Activated T-cell treated with anti-CD3 and anti-CD28 coated beads, Interleukin-2, amount 50 U/mL, for 72 hours (primary cell): ENCODE results near the gene FUZ. TPM values are rescaled to one million over a fixed set of nuclear protein-coding genes. Genes with fewer than 3 reads are reported as not detected.
"Not testable (repeated sequence)": the region's sequence is repeated elsewhere in the genome, so short reads cannot be mapped to it uniquely, and the experiment has no call there.

Experiments
- ATAC-seq, 2 donors: fragments of 150-1000 bp; cut with Tn5 transposase; replicated peaks in 1 of 2; 2 replicates each; pipeline ENCODE4 v1.10.0; 2021; ENCODE audit warnings: moderate library complexity in 2 of 2, mild to moderate bottlenecking in 1 of 2
- DNase-seq, 2 donors: peaks; one replicate each; pipeline ENCODE4 v3.0.0; 2021 to 2022; ENCODE audit warnings: mixed read lengths in 1 of 2
- H3K27ac Mint-ChIP-seq: one replicate; pipeline ENCODE4 v1.8.0; 2022; ENCODE audit warnings: mild to moderate bottlenecking, moderate library complexity, mixed read lengths
- H3K27me3 Mint-ChIP-seq: one replicate; pipeline ENCODE4 v1.8.0; 2022; ENCODE audit warnings: low read depth, mixed read lengths
- H3K36me3 Mint-ChIP-seq, 2 donors: one replicate each; pipeline ENCODE4 v1.8.0; 2022; ENCODE audit warnings: mixed read lengths in 2 of 2, mild to moderate bottlenecking in 1 of 2; ENCODE audit not compliant: insufficient read depth in 2 of 2
- H3K4me1 Mint-ChIP-seq: one replicate; pipeline ENCODE4 v1.8.0; 2022; ENCODE audit warnings: low read depth, mixed read lengths
- H3K4me3 Mint-ChIP-seq, 2 donors: one replicate each; pipeline ENCODE4 v1.8.0; 2022; ENCODE audit warnings: mild to moderate bottlenecking in 2 of 2, mixed read lengths in 2 of 2, moderate library complexity in 2 of 2
- H3K9me3 Mint-ChIP-seq, 2 donors: one replicate each; pipeline ENCODE4 v1.8.0; 2022; ENCODE audit warnings: mixed read lengths in 2 of 2
- total RNA-seq, 2 donors: library from RNA; stranded (reverse); gene quantifications; one replicate each; pipeline ENCODE4 v1.2.3, GENCODE V29; 2022

The FUZ gene
- total RNA-seq, 2 donors from 2014 or later, result 24.7 to 37.3 TPM

DNA sequence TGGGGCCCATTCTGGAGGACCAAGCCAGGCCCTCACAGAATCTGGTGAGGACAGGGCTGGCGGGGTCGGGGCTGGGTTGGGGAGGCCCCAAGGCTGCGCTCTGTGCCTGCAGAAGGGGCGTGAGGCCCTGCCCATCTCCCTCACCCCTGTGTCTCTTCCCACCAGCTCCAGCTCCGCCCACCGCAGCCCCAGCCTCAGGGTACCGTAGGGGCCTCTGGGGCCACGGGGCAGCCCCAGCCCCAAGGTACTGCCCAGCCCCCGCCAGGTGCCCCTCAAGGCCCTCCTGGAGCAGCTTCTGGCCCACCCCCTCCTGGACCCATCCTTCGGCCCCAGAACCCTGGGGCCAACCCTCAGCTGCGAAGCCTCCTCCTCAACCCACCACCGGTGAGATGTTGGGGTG is 22.5 kb upstream of the FUZ start:
- DNase-seq, result no peak
- Mint-ChIP-seq H3K36me3 (peaks cover 0 to 7% of the 10 kb centered on the region in 2 donors), H3K4me3 (no peak overlapping the region), H3K27ac (no peak overlapping the region), H3K9me3 (no peaks in the 10 kb centered on the region), H3K4me1 (no peaks in the 10 kb centered on the region), H3K27me3 (no peaks in the 10 kb centered on the region)
- ATAC-seq, result no peak

DNA sequence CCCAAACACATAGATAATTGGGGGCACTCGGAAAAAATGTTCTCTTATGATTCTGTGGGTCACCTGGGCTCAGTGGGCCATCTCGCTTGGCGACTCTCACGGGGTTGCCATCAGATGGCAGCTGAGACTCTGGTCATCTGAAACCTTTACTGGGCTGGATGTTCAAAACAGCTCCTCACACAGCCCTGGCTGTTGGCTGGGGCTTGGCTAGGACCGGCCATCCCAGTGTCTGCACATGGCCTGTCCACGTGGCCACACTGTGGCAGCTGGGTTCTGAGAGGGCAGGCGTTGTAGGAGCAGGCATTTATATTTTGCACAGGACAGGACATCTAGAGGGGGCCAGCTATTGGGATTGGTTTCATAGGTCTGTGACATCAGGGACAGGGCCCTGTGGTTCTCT is 20.5 kb upstream of the FUZ start:
- Mint-ChIP-seq H3K36me3 (peaks cover 0 to 2% of the 10 kb centered on the region in 2 donors), H3K27ac (no peak overlapping the region)
- no peak for ATAC-seq

DNA sequence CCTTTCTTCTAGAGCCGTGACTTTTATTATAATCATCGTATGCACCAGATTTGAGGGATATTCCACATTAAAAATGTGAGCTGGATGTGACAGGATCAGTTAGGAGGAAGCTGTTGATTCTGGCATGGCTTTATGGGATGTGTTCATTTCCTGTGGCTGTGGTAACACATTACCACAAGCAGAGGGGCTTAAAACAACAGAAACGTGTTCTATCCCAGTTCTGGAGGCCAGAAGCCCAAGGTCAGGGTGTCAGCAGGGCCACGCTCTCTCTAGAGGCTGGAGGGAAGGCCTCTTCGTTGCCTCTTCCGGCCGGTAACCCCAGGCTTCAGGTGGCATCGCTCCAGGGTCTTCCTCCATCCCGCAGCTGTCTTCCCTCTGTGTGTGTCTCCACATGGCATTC is 19.5 kb upstream of the FUZ start:
- DNase-seq (no peak), ATAC-seq (no peak)
- H3K4me3 Mint-ChIP-seq, result no peak overlapping the region
- H3K27me3 Mint-ChIP-seq, result no peaks in the 10 kb centered on the region
- H3K27ac Mint-ChIP-seq, result no peak overlapping the region
- peaks cover 0 to 2% of the 10 kb centered on the region in 2 donors for H3K36me3 Mint-ChIP-seq
- H3K9me3 Mint-ChIP-seq, result no peaks in the 10 kb centered on the region
- H3K4me1 Mint-ChIP-seq, result no peaks in the 10 kb centered on the region

More for the DNA sequence above, 20.5 kb upstream of the FUZ start:
- no peaks in the 10 kb centered on the region for H3K9me3 Mint-ChIP-seq
- no peak for DNase-seq
- H3K4me3 Mint-ChIP-seq, result no peak overlapping the region
- no peaks in the 10 kb centered on the region for H3K27me3 Mint-ChIP-seq
- no peaks in the 10 kb centered on the region for H3K4me1 Mint-ChIP-seq

DNA sequence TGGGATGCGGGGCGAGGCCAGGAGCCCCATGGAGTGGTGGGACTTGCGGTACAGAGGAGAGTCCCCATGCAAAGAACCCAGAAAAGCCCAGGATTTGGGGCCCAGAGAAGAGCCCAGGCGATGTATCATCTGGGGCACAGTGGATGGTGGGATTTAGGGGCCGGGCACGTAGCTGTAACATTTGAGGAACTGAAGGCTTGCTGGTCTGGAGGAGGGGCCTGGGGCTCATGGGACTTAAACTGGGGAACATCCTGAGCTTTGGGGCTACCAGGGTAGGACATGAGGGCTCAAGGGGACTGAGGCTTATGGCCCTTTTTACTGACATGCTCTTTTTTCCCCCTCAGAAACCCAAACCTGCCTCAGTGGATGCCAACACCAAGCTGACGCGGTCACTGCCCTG is 18.5 kb upstream of the FUZ start:
- ATAC-seq (no peak), DNase-seq (no peak)
- H3K4me1 Mint-ChIP-seq, result no peaks in the 10 kb centered on the region
- peaks cover 0 to 2% of the 10 kb centered on the region in 2 donors for H3K36me3 Mint-ChIP-seq
- no peaks in the 10 kb centered on the region for H3K27me3 Mint-ChIP-seq
- H3K27ac Mint-ChIP-seq, result no peak overlapping the region
- H3K9me3 Mint-ChIP-seq, result no peaks in the 10 kb centered on the region
- no peak overlapping the region for H3K4me3 Mint-ChIP-seq

DNA sequence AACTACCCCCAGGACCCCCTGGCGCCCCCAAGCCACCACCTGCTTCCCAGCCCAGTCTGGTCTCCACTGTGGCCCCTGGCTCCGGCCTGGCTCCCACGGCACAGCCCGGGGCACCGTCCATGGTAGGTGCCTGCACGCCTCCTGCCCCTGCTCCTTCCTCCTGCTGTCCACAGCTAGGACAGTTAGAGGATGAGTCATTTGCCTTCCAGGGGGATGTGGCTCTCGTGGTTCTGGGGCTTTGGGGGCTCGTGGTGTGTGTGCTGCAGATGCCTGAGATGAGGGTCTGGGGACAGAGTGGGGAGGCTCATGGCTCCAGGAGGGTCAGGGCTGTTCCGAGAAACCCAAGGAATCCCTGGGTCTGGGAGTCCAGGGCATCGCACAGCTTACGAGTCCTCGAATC is 17.7 kb upstream of the FUZ start:
- no peaks in the 10 kb centered on the region for H3K4me1 Mint-ChIP-seq
- no peak overlapping the region for H3K27ac Mint-ChIP-seq
- no peak overlapping the region for H3K4me3 Mint-ChIP-seq
- ATAC-seq, result no peak
- H3K9me3 Mint-ChIP-seq, result no peaks in the 10 kb centered on the region
- no peaks in the 10 kb centered on the region for H3K27me3 Mint-ChIP-seq
- H3K36me3 Mint-ChIP-seq, result peaks cover 0 to 2% of the 10 kb centered on the region in 2 donors
- DNase-seq, result no peak

DNA sequence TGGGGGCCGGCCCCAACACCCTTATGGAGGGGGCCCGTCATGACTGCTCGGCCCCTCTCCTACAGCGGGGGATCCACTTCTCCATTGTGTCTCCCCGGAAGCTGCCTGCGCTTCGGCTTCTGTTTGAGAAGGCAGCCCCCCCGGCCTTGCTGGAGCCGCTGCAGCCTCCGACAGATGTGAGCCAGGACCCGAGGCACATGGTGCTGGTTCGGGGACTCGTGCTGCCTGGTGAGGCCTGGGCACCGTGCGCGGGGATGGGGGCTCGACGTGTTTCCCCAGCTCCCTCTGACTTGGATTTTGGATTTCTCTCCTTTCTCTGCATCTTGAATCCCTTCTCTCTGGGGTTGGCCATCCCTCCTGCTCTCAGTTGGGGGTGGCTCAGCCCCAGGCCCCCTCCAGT is 16.6 kb upstream of the FUZ start:
- peaks cover 0 to 2% of the 10 kb centered on the region in 2 donors for H3K36me3 Mint-ChIP-seq
- no peaks in the 10 kb centered on the region for H3K4me1 Mint-ChIP-seq
- no peaks in the 10 kb centered on the region for H3K27me3 Mint-ChIP-seq
- ATAC-seq (no peak), DNase-seq (no peak)
- no peak overlapping the region for H3K4me3 Mint-ChIP-seq
- no peak overlapping the region for H3K27ac Mint-ChIP-seq
- no peaks in the 10 kb centered on the region for H3K9me3 Mint-ChIP-seq

DNA sequence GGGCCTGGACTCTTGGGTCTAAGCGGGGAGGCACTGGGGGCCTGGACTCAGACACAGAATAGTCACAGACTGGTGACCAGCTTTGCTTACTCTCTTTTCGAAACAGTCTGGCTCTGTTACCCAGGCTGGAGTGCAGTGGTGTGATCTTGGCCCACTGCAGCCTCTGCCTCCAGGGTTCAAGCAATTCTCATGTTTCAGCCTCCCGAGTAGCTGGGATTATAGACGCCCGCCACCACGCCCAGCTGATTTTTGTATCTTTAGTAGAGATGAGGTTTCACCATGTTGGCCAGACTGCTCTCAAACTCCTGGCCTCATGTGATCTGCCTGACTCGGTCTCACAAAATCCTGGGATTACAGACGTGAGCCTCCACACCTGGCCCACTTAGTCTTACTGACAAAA is 16.1 kb upstream of the FUZ start:
- no peak for ATAC-seq
- Mint-ChIP-seq H3K27me3 (no peaks in the 10 kb centered on the region), H3K36me3 (peaks cover 0 to 3% of the 10 kb centered on the region in 2 donors), H3K4me3 (no peak overlapping the region), H3K27ac (no peak overlapping the region), H3K4me1 (no peaks in the 10 kb centered on the region), H3K9me3 (no peaks in the 10 kb centered on the region)
- DNase-seq, result no peak

DNA sequence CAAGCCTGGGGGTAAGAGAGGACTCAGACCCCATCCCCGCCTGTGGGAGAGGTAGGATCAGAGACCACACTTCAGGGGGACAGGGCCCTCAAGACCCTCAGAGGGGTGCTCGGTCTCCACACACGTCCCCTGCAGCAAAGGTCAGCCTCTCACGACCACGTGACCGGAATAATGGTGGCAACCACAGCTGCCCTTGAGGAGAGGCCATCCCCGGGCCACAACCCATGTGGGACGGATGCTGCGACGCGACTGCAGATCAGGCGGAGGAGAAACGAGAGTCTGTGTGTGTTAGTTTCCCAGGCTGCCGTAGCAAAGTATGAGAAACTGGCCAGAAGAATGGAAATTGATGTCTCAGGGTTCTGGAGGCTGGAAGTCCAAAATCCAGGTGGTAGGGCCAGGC is 13.9 kb upstream of the FUZ start:
- H3K27ac Mint-ChIP-seq, result no peak overlapping the region
- DNase-seq (no peak), ATAC-seq (no peak)
- H3K4me1 Mint-ChIP-seq, result no peaks in the 10 kb centered on the region
- peaks cover 0 to 2% of the 10 kb centered on the region in 2 donors for H3K36me3 Mint-ChIP-seq
- no peak overlapping the region for H3K4me3 Mint-ChIP-seq
- H3K9me3 Mint-ChIP-seq, result no peaks in the 10 kb centered on the region
- H3K27me3 Mint-ChIP-seq, result no peaks in the 10 kb centered on the region

DNA sequence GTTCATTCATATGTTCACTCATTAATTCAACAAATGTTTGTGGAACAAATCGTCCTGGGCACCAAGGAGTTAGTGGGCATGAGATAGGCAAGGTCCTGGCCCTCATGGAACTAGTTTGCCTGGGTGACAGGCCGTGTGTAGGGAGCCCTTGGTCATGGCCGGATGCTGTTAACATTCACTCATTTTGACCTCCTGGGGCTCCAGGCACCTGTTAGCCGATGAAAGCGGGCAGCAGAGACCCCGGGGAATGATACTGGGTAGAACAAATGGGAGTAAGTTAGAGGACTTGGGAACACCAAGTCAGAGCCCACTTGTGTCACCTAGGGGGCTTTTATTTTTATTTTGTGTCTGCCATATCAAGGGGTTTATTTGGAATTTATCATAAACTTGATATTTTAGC is 11.6 kb upstream of the FUZ start:
- no peak overlapping the region for H3K27ac Mint-ChIP-seq
- no peak overlapping the region for H3K4me3 Mint-ChIP-seq
- H3K36me3 Mint-ChIP-seq, result peaks cover 0 to 2% of the 10 kb centered on the region in 2 donors
- DNase-seq, result no peak
- no peaks in the 10 kb centered on the region for H3K27me3 Mint-ChIP-seq
- ATAC-seq, result no peak
- no peaks in the 10 kb centered on the region for H3K9me3 Mint-ChIP-seq
- H3K4me1 Mint-ChIP-seq, result peaks cover 7% of the 10 kb centered on the region

DNA sequence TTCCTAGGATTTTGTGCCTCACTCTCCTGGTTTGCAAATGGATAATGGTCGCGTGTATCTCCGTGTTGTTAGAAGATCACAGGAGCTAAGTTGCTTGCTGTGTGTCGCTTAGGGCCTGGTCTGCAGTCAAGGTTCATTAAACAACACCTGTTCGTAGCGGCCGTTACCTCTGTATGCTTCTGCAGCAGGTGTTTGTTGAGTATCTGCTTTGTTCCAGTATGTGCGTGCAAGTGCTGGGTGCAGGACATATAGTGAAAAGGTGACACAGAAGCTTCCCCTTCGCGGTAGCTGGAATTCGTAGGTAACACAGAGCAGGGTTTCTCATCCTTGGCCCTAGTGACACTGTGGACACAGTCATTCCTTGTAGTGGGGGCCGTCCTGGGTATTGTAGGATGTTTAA is 10.4 kb upstream of the FUZ start:
- H3K36me3 Mint-ChIP-seq, result peaks cover 0 to 3% of the 10 kb centered on the region in 2 donors
- H3K4me3 Mint-ChIP-seq, result no peak overlapping the region
- DNase-seq, result no peak
- ATAC-seq, result no peak
- H3K27ac Mint-ChIP-seq, result no peak overlapping the region
- no peaks in the 10 kb centered on the region for H3K27me3 Mint-ChIP-seq
- no peaks in the 10 kb centered on the region for H3K9me3 Mint-ChIP-seq
- peaks cover 19% of the 10 kb centered on the region for H3K4me1 Mint-ChIP-seq

DNA sequence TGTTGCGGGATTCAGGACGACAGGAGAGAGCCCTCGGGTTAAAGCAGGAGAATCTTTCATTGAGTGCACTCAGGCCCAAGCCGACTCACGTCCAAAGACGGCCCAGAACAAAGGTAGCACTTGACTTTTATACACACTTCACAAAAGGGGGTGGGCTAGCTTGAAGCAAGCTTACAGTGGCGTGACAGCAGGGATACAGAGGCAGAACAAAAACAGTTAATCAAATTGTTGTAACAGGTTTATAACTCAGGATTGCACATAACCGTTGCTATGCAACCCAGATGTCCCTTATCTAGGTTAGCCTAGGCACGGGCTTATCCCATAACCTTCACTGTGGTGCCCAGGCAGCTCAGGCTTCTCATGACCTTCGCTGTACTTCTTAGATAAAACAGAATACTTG is 7.0 kb upstream of the FUZ start:
- peaks cover 0 to 3% of the 10 kb centered on the region in 2 donors for H3K36me3 Mint-ChIP-seq
- no peak overlapping the region for H3K4me3 Mint-ChIP-seq
- H3K27me3 Mint-ChIP-seq, result no peaks in the 10 kb centered on the region
- no peaks in the 10 kb centered on the region for H3K9me3 Mint-ChIP-seq
- no peak for DNase-seq
- ATAC-seq, result no peak
- peaks cover 25% of the 10 kb centered on the region for H3K4me1 Mint-ChIP-seq
- H3K27ac Mint-ChIP-seq, result no peak overlapping the region

DNA sequence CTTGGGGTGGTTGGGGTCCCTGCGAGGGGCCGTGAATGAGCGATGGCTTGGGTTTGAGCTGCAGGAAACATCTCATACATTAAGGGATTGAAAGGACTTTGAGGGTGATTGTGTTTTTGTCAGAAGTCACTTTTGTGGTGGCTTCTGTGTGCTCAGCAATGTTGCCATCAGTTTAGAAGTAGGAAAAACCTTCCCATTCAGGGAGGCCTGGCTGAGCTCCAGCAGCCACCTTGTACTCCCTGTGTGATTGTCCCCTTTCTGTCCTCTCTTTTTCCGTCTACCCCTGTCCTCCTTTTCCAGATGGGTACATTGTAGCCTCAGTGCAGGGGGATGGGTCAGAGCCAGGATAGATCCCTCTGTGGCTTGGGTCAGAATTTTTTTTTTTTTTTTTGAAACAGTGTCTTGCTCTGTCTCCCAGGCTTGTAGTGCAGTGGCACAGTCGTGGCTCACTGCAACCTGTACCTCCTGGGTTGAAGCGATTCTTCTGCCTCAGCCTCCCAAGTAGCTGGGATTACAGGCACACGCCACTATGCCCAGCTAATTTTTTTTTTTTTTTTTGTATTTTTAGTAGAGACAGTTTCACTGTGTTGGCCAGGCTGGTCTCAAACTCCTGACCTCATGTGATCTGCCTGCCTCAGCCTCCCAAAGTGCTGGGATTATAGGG is 6.5 kb upstream of the FUZ start:
- H3K4me1 Mint-ChIP-seq, result peaks cover 26% of the 10 kb centered on the region
- not testable (repeated sequence) for H3K9me3 Mint-ChIP-seq, ATAC-seq, H3K27me3 Mint-ChIP-seq, DNase-seq, H3K36me3 Mint-ChIP-seq
- peak overlapping the region; percentile 98 to 99 for H3K4me3 Mint-ChIP-seq
- H3K27ac Mint-ChIP-seq, result peak overlapping the region; percentile 61

DNA sequence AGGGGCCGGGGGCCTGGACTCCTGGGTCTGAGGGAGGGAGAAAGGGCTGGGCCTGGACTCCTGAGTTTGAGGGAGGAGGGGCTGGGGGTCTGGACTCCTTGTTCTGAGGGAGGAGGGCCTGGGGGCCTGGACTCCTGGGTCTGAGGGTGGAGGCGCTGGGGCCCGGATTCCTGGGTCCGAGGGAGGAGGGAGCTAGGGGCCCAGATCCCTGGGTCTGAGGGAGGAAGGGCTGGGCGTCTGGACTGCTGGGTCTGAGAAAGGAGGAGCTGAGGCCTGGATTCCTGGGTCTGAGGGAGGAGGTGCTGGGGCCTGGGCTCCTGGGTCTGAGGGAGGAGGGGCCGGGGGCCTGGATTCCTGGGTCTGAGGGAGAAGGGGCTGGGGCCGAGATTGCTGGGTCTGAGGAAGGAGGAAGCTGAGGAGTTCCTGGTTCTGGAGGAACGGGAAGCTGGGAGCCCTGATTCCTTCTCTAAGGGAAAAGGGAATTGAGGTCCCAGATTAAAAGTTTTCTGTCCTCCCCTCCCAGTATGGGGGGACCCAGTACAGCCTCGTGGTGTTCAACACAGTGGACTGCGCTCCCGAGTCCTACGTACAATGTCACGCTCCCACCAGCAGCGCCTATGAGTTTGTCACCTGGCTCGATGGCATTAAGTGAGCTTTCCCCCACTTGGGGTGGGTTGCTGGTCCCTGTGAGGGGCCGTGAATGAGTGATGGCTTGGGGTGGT is 5.7 kb upstream of the FUZ start:
- Mint-ChIP-seq H3K9me3 (no peaks in the 10 kb centered on the region), H3K4me1 (peaks cover 34% of the 10 kb centered on the region), H3K27ac (peak overlapping the region; percentile 98), H3K4me3 (peak overlapping the region; percentile 98 to 99), H3K36me3 (peaks cover 0 to 1% of the 10 kb centered on the region in 2 donors), H3K27me3 (no peaks in the 10 kb centered on the region)
- DNase-seq, result no peak
- no peak for ATAC-seq
